Measurements from ENCODE around the gene GMPPA.
A peak's percentile ranks its signal among the peaks of the same experiment; 100 is the strongest.

GMPPA gene

DNA sequence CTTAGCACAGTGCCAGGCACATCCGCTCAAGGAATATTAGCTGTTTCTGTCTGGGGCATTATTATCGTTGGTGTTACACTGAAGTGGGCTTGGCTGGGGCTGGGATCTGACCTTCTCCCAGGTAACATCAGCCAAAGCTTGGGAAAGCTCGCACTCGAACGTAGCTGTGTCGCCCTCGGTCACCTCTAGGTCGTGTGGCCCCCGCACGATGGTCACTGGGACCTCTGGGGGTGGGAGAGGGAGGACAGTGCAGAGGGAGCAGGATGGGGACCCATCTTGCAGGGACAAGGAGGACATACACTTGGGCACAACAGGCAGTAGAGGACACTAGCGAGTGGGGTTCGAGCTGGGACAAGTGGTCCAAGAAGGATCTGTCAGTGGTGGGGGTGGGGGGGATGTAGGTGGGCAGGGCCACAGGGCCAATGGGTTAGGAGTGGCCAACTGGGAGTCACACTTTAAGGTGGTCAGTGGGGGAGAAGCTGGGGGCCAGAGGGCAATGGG is 54.8 kb downstream of the GMPPA start:
- Mint-ChIP-seq H3K9me3 (ENCODE audit: low read depth) (no peaks in the 10 kb centered on the region), H3K36me3 (no peaks in the 10 kb centered on the region), H3K27me3 (peaks cover 22% of the 10 kb centered on the region), H3K4me3 (peak overlapping the region; percentile 69), H3K27ac (no peak overlapping the region), H3K4me1 (ENCODE audit: low read depth) (peaks cover 6% of the 10 kb centered on the region)

DNA sequence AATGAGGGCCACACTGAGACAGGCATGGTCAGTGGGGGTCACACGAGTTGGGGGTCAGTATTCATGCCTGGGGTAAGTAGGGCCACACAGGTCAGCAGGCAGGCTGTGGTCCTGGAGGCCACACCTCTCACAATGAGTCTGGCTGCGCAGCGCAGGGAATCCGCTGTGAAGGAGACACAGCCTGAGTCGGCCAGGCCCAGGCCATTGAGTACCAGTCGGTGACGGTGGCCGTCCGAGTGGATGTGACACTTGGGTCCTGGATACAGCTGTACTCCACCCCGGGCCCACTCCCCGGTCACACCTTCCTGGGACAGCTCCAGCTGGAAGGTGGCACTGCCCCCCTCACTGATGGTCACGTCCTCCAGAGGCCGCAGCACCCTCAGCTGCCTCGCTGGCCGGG is 55.7 kb downstream of the GMPPA start:
- Mint-ChIP-seq H3K27me3 (peaks cover 21% of the 10 kb centered on the region), H3K36me3 (no peaks in the 10 kb centered on the region), H3K4me3 (no peak overlapping the region), H3K4me1 (ENCODE audit: low read depth) (peaks cover 6% of the 10 kb centered on the region), H3K27ac (no peak overlapping the region), H3K9me3 (ENCODE audit: low read depth) (no peaks in the 10 kb centered on the region)

DNA sequence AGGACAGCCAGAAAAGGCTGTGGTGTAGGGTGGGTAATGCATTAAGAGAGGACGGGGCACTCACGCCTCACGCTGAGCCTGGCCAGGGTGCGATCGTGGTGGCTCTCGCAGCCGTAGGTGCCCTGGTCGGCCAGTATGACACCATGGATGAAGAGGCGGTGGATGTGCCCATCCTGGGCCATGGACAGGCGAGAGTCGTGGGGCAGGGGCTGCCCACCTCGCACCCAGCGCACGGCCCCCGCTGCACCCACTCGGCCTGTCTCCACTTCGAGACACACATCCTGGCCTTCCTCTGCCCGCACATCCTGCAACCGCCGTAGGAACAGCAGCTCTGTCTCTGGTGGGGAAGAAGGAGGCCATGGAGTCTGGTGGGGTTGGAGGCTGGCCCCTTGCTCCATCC is 57.3 kb downstream of the GMPPA start:
- Mint-ChIP-seq H3K9me3 (ENCODE audit: low read depth) (no peaks in the 10 kb centered on the region), H3K4me3 (no peak overlapping the region), H3K36me3 (no peaks in the 10 kb centered on the region), H3K4me1 (ENCODE audit: low read depth) (peaks cover 5% of the 10 kb centered on the region), H3K27ac (no peak overlapping the region), H3K27me3 (peaks cover 19% of the 10 kb centered on the region)

DNA sequence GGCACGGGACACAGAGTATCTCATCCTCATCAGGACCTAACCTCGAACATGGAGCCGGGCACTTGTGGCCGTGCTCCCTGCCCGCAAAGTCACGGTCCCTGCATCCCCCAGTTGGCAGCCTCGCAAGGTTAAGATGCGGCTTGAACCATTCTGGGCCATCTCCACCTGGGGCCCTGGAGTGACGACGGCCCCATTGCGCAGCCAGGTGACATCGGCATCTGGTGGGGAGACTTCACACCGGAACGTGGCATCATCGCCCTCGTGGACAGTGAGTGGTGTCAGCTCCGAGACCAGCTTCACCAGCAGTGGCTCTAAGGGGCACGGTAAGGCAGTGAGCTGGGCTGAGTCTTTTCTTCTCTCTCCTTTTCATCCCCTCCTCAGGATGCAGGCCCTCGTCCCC is 57.7 kb downstream of the GMPPA start:
- H3K27me3 Mint-ChIP-seq: peaks cover 17% of the 10 kb centered on the region
- no peak overlapping the region for H3K4me3 Mint-ChIP-seq
- H3K36me3 Mint-ChIP-seq: no peaks in the 10 kb centered on the region

More for the DNA sequence above, 57.7 kb downstream of the GMPPA start:
- H3K9me3 Mint-ChIP-seq (ENCODE audit: low read depth): no peaks in the 10 kb centered on the region
- no peak overlapping the region for H3K27ac Mint-ChIP-seq
- H3K4me1 Mint-ChIP-seq (ENCODE audit: low read depth): peaks cover 4% of the 10 kb centered on the region

All from activated naive CD8-positive, alpha-beta T cell (primary cell).